NCI-H524 (cell line): ENCODE results near the gene HLCS.
"Not testable (repeated sequence)": the region's sequence is repeated elsewhere in the genome, so short reads cannot be mapped to it uniquely, and the experiment has no call there.

Experiments used
- DNase-seq, 2 experiments: peaks; one replicate each; lab custom pipeline; 2025; lab: John Stamatoyannopoulos, UW

HLCS gene

DNA sequence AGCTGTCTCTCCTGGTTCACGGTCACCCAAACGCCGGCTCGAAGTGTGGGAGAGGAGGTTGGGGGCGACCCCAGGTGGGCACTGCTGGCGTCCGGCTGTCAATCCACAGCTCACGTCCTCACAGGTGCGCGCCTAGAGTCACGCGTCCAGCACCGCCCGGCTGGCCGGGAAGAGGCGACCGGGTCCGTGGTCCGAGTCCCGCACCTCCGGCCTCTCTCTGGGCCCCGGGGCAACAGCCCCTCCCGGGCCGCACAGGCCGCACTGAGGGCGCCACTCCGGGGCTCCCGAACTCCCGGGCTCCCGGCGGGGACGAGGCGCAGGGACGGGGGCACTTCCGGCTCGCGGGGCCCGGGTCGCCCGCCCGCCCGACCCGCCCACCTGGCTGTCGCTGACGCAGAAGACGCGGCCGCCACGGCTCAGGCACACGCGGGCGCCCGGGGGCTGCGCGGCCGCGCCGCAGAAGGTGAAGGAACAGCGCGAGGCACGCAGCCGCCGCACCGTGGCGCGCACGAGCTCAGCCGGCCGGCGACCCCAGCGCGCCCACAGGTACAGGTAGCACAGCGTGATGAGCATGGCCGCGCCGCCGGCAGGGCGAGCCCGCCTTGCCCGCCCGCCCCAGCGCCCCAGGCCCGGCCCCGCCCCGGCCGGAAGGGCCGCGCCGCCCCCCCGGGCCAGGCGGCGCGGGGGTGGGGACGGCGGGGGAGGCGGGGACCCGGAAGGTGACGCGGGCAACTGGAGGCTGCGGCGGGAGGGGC, at the start of gene HLCS:
Gene HLCS (minus strand): TSS at position 604 of the 755 bp plus-strand sequence. CDS start 31 bp downstream, at position 573.
- peak; percentile 60 to 76 for DNase-seq

DNA sequence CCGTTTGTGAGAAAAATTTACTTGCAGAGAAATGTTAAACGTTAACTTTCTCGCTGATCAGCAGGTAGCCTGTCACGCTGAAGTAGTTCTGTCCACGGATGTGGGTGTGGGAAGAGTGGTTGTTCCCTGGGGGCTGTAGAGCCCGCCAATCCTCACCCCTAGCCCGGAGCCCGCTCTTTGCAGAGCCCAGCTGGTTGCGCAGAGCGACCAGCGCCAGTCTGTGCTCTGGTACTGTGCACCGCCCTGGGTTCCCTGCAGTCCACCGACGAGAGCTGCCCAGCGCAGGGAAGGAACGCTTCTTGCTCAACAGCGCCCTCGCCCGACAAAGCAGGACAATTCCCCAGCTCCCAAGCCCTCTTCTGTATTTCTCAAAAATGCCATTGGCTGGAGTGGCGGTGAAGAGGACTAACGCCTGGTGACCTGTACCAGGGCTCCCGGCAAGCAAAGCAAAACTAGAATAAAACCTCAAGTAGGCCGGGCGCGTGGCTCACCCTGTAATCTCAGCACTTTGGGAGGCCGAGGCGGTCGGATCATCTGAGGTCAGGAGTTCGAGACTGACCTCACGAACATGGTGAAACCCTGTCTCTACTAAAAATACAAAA, 43.4 kb upstream of the HLCS start:
- DNase-seq: peak; percentile 86 to 95

DNA sequence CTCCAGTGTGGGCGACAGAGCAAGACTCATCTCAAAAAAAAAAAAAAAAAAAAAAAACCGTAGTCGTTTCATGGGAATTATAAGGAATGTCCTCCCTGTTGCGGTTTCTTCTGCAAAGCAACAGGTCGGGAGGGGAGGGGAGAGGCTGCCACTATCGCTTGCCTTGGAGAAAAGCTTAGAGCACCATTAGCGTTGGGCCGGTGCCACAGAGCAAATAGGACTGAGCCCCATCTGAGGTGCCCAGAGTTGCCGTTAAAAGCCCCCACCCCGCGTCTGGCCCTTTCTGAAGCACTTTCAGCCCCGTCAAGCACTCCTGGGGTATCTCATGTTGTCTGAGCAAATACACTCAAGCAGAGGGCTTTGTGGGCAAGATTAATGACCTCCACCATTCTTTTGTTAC, 42.3 kb upstream of the HLCS start:
- DNase-seq: no peak

DNA sequence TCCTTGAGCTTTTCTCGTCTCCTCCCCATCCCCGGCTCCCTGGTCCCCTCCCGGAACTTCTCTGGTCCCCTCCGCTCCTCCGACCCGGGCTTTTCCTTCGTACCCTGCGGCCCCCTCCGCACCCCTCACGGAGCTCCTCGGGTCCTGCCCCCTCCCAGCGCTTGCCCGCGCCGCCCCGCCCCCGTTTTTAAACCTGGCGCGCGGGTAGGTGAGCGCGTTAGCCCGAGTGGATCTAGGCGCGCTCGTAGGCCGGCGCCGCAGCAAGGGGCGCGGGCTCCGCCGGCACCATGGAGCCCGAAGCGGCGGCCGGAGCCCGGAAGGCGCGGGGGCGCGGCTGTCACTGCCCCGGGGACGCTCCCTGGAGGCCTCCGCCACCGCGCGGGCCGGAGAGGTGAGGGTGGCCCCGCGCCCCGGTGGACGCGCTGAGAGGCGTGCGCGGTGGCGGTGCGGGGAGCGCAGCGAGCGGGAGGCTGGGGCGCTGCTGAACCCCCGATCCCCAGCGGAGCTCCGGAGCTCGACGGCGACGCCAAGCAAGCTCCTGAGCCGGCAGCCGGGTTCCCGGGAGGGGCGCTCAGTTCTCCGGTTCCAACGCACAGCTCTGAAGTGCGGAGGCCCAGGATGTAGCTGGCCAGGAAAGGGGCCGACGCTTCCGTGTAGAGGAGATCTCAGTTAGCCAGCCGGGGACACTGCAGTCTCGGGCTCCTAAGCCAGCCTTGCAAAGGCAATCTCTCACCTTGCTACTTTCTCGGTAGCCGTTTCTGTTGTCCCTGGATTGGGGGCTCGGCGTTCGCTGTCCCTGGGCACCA, 40.2 kb upstream of the HLCS start, which contains the start of gene RIPPLY3:
Gene RIPPLY3 (plus strand): TSS at position 217 of the 806 bp plus-strand sequence. CDS start 71 bp downstream, at position 288.
- peak in 1 of 2 experiments; percentile 46 for DNase-seq

DNA sequence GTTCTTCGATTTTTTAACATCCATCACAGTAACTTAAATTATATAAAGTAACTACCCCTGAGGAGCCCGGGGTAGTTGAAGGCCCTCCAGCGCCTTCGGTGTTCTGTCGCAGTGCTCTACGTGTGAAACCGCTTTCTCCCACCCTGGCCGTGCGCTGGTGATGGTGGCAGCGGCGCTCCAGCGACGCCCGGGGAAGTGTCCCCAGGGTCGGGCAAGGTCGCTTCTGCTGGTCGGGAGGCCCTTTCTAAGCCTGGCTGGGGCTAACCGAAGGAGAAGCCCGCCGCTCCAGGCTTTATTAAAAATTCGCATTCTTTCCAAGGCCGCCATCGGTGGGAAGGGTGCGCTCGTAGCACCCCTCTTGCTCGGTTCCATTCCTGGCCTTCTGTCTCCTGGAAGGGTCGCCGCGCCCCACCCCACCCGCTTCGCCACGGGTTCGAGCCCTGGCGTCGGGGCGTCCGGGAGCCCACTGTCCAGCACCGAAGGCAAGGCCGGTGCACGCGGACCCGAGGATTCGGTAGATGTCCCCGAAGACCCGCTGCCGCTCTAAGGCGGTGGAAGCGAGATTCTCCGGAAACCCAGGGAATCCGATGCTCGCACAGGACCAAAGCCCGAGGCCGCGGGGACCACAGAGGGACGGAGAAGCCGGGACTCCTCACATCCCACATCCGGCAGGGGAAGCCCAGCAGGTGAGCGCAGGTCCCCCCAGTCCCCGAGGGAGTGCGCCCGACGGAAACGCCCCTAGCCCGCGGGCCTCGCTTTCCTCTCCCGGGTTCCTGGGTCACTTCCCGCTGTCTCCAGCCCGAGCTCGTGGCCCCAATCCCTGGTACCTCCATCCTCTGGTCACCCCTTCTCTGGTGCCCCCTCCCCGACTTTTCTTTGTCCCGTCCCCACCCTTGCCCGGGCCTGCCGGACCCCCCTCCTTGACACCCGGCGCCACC, 39.3 kb upstream of the HLCS start:
- DNase-seq: no peak

DNA sequence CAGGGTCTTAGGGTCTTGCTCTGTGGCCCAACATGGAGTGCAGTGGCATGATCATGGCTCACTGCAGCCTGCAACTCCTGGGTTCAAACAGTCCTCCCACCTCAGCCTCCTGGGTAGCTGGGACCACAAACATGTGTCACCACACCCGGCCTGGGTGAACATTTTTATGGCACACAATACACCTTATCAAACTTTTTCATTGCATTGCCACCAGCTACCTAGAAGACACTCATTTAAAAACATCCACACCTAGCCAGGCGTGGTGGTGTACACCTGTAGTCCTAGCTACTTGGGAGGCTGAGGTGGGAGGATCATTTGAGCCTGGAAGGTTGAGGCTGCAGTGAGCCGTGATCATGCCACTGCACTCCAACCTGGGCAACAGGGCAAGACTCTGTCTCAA, 37.4 kb upstream of the HLCS start:
- DNase-seq: not testable (repeated sequence)

DNA sequence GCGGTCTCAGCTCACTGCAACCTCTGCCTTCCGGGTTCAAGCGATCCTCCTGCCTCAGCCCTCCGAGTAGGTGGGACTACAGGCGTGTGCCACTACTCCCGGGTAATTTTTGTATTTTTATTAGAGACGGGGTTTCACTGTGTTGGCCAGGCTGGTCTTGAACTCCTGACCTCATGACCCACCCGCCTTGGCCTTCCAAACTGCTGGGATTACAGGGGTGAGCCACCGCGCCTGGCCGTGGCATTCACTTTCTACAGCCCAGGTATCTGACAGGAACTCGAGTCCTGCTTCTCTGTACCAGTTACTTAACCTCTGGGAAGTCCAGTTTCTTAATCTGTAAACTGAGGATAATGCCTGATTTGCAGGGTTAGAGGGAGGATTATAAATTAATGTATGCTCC, 36.4 kb upstream of the HLCS start:
- not testable (repeated sequence) for DNase-seq

DNA sequence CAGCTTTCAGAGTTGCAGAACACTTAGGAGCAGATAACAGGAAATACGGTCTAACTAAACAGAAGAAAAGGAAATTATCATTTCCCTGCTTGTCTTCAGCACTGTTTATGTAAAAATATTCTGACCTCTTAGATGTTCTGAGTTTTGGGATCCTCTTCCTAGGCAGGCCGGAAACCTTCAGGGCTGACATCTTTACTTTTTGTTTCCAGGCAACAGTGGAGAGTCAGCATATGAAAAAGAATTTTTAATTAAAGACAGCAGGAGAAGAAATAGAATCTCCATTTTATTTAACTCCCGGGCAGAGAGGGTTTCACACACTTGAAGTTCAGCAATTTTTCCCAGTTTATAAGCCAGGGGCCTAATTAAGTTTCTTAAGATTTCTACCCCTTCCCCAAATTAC, 35.0 kb upstream of the HLCS start:
- DNase-seq: no peak

DNA sequence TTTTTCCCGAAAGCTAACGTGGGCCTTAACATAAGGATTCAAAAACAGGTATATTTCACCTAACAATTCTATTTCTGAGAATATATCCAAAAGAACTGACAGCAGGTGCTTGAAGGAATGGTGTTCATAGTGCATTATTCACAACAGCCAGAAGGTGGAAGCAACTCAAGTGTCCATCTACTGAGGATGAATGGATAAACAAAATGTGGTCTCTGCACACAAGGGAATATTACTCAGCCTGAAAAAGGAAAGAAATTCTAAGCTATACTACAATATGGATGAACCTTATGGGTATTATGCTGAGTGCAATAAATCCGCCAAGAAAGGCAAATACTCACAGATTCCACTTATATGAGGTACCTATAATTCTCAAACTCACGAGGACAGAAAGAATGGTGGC, 33.9 kb upstream of the HLCS start:
- peak in 1 of 2 experiments; percentile 5 for DNase-seq

DNA sequence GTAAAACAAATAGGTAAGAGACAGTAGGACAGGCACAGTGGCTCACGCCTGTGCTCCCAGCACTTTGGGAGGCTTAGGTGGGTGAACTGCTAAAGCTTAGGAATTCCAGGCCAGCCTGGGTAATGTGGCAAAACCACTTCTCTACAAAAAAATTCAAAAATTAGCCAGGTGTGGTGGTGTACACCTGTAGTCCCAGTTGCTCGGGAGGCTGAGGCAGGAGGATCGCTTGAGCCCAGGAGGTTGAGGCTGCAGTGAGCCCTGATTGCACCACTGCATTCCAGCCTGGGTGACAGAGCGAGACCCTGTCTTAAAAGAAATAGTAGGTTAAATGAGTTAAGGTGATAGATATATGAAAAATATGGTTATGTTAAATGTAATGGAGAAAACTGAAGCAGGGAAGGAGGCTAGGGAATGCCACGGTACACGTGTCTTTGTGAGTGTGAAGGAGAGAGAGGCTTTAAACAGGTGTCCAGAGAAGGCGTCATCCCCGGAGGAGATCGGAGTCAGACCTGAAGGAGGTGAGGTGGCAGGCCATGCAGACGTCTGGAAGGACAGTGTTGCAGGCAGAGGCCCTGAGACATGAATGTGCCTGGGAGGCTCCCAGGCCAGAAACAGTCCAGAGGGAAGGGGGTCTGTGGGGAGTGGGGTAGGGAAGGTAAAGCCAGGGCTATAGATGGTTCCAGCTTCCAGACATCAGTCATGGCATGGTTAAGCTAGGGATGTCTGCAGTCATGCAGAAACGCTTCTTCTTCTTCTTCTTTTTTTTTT, 32.8 kb upstream of the HLCS start:
- no peak for DNase-seq

DNA sequence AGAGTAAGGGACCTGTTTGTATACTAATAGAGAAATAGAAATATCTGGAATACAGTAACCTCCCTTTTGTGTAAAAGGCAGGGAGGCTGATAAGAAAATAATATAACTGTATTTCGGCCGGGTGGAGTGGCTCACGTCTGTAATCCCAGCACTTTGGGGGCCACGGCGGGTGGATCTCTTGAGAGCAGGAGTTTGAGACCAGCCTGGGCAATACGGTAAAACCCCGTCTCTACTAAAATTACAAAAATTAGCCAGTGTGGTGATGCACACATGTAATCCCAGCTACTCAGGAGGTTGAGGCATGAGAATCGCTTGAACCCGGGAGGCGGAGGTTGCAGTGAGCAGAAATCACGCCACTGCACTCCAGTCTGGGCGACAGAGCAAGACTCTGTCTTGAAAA, 28.8 kb upstream of the HLCS start:
- not testable (repeated sequence) for DNase-seq

DNA sequence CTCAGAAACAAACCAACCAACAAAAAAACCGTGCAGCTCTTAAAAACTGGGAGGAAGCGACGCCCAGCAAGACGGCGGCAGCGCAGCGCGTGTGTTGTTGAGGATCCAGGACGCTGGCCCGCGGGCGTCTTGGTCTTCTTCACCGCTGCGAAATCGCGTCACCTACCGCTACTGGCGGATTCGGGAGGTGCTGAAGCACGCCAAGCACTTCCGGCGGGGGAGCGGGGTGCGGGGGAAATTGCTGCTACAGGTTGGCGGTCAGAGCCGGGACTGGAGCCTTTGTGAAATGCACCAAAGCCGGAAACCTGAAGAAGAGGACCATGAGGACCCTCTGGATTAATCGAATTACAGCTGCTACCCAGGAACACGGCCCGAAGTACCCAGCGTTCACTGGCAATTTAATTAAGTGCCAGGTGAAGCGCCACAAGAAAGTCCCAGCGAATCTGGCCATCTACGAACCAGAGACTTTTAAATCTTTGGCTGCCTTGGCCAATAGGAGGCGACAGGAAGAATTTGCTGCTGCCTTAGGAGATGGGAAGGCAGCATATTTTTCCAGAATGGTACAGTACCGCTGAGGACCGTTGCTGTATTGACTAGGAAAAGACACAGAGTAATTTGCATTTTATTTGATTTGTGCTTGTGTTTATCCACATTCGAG, 28.2 kb upstream of the HLCS start:
- no peak for DNase-seq

DNA sequence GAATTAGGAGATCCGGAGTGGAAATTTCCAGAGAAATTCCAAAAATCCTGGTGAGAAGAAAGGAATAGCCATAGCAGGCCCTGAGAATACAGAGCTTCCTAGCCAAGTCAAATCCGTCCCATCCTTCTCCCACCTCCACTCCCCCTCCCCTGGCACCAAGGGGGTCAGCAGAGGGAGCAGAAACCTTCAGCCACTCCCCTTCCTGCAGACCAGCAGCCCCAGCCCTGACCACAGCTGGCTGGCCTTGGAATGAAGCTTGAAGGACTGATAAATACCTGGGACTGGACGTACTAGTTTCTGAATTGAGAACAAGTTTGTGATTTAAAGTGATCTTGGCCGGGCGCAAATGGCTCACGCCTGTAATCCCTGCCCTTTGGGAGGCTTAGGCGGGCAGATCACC, 26.2 kb upstream of the HLCS start:
- DNase-seq: no peak

DNA sequence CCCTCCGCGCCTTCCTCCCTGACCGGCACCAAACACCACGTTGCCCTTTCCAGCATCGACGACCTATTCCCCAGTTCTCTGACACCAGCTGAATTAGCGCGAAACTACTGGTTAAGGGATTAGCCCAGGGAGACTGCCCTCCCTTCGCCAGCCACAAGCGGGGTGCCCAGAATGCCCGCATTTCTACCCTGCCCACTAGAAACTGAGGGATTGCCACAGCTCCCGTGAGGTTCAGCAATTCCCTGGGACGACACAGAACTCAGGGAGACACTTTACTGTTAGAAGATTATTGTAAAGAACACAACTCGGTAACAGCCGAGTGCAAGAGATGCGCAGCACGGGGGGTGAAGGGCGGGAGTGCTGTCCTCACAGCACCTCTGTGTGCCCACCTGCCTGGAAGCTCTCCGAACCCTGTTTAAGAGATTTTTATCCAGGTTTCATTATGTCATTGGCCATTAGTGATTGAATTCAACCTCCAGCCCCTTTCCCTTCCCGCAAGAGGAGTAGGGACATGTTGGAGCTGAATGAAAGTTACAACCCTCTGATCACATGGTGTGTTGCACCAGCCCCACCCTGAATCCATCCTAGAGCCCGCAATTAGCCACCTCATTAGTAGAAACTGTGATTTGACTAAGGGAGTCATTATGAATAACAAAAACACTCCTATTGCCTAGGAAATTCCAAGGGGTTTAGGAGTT, 24.2 kb upstream of the HLCS start:
- DNase-seq: no peak

DNA sequence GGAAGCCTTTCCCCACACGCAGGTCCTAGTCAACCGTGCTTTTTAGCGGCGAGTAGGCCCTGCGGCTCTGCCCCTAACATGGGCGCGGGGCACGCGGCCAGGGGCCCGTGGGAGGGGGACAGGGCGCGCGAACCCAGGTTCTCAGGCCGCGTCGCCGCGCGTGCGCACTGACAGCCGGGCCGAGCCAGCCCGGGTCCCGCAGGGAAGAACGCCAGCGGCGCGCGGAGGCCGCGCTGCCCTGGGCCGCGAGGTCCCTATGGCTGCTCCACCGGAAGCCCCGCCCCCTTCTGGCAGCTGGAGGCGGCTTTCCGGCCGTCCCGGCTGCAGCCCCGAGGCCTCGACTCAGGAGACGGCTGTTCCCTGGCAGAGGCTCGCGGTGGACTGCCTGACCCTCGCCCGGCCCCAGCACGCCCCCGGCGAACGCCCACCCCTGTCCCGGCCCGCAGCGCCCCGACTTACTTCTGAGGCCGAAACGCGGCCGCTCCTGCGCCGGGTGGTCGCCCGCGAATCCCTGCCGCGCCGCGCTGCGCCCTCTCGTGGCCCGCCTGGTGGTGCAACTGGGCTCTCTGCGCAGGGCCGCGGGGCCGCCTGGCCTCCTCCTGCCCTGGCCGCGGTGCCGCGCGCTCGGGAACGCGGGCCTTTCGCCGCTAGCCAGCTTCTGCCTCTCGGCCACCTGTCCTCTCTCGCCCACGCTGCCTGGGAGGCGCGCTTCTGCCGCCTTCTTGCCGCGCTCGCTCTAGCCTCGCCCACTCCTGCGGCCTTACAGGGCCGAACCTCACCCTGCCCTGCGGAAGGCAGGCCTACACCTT, 23.4 kb upstream of the HLCS start:
- peak; percentile 84 to 94 for DNase-seq

DNA sequence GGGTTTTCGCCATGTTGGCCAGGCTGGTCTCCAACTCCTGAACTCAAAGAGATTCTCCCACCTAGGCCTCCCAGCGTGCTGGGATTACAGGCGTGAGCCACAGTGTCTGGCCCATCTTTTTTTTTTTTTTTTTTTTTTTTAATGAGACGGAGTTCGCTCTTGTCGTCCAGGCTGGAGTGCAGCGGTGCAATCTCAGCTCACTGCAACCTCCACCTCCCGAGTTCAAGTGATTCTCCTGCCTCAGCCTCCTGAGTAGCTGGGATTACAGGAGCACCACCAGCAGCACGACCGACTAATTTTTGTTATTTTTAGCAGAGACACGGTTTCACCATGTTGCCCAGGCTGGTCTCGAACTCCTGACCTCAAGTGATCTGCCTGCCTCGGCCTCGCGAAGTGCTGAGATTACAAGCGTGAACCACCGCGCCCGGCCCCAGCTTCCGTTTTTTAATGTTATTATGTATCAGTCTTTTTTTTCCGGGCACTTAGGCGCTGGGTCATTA, 22.8 kb upstream of the HLCS start:
- DNase-seq: not testable (repeated sequence)

DNA sequence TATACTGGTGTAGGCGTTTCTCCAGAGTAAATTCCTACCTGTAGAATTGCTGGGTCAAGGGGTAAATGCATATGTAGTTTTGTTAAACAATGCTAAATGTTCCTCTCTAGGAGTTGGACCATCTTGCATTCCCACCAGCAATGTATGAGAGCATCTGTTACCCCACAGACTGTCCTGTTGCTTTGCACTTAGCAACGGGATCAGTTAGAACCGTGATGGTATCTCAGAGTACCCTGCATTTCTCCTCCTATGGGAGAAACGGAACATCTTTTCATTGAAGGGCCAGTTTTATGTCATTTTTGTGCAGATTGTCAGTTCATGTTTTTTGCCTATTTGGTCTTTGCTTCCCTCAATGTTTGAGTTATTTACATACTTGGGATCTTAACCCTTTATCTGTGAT, 22.1 kb upstream of the HLCS start:
- no peak for DNase-seq

DNA sequence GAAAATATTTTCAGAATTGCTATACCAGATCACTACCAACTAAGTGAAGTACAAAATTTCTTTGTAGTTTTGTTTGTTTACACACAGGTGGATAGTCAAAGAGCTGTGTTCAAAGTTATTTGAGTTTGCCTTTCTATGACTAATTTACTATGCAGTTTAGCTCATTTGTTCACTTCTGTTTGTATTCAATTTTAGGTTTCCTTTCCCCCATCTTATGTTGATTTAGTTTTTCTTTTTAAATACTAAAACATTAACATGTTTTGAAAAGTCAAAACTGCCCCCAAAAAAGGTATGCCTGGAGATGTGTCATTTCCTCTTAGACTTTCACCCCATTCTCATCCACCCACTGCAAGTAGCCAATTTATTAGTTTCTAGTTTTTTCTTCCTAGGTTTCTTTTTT, 21.4 kb upstream of the HLCS start:
- no peak for DNase-seq
